Central memory CD8-positive, alpha-beta T cell (primary cell): Measurements from ENCODE around the gene FSTL4.

ENCODE experiments used
- ATAC-seq: fragments of 150-1000 bp; cut with Tn5 transposase; replicated peaks from 2 replicates; pipeline ENCODE4 v1.10.0; 2022; ENCODE audit warnings: mild to moderate bottlenecking, moderate FRiP score, moderate number of reproducible peaks; ENCODE audit not compliant: poor library complexity, severe bottlenecking; ENCODE audit errors: extremely low read depth
- DNase-seq, 2 donors: peaks; one replicate each; pipeline ENCODE4 v3.0.0; 2021; ENCODE audit warnings: low spot score in 2 of 2
- H3K27ac Mint-ChIP-seq: one replicate; pipeline ENCODE4 v1.8.0; 2022; ENCODE audit warnings: low read depth, mild to moderate bottlenecking, moderate library complexity, mixed read lengths
- H3K27me3 Mint-ChIP-seq: one replicate; pipeline ENCODE4 v1.8.0; 2022; ENCODE audit warnings: mixed read lengths
- H3K36me3 Mint-ChIP-seq: one replicate; pipeline ENCODE4 v1.8.0; 2022; ENCODE audit warnings: mild to moderate bottlenecking, moderate library complexity, mixed read lengths; ENCODE audit not compliant: insufficient read depth
- H3K4me1 Mint-ChIP-seq: one replicate; pipeline ENCODE4 v1.8.0; 2022; ENCODE audit warnings: mixed read lengths
- H3K4me3 Mint-ChIP-seq: one replicate; pipeline ENCODE4 v1.8.0; 2022; ENCODE audit warnings: mild to moderate bottlenecking, moderate library complexity, mixed read lengths
- H3K9me3 Mint-ChIP-seq: one replicate; pipeline ENCODE4 v1.8.0; 2022; ENCODE audit warnings: mixed read lengths

Gene FSTL4

DNA sequence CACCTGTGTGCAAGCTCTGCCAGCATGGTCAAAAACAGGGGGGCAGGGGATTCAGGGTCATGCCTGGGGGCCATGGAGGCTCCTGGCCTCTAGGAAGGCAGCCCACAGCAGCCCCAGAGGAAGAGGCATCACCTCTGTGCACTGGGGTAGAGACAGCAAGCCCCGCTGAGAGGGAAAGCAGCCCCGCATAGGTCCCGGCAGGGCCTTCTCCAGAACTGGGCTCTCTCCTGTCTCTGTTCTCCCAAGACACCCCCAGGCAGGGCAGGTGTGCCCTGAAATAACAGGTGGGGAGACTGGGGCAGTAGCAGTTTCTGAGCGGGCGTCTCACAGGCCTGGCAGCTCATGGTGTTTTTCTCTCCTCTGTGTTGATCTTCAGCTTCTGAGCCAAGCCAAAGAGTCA, 281.4 kb downstream of the FSTL4 start:
- Mint-ChIP-seq H3K4me3 (no peak overlapping the region), H3K27me3 (peaks cover 13% of the 10 kb centered on the region)

DNA sequence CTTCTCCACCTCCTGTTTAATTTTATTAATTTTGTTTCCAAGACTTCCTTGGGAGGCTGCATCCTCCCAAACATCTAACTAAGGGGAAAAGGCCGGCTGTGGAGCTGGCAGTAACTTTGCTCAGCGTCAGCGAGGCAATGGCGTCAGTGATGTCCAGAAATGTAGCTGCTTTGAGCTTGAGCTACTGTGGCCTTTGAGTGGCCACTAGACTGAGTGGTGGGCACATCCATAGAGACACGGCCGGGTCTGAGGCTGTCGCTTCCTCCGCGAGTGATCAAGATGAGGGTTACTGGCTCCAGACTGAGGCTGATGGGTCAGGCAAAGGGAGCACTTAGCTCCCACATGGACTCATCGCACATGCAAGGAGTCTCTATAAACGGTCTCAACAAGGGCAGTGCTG, 283.5 kb downstream of the FSTL4 start:
- ATAC-seq, result no peak

More for the DNA sequence above, 281.4 kb downstream of the FSTL4 start:
- H3K4me1 Mint-ChIP-seq, result no peaks in the 10 kb centered on the region
- H3K9me3 Mint-ChIP-seq, result no peaks in the 10 kb centered on the region
- ATAC-seq, result no peak
- DNase-seq, result no peak
- H3K36me3 Mint-ChIP-seq, result no peaks in the 10 kb centered on the region
- H3K27ac Mint-ChIP-seq, result no peak overlapping the region

DNA sequence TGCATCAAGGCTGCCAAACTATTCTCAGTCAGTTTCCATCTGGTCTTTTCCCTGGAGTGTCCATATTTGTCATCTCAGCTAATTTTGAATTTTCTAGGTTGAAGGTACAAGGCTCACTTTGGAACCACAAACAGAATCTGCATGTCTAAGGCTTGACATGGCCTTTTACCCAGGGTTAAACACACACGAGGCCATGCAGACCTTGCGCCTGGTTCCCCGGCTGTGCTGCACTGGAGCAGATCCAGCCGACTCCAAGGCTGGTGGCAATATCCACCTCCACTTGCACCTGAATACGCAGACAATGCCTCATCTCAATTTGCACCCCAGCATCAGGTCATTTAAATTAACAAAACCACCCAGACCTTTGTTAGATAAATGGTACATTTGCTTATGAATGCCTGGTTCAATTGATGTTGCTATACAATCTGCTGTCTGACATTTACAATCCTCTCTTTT, 284.4 kb downstream of the FSTL4 start:
- Mint-ChIP-seq H3K27ac (no peak overlapping the region), H3K4me1 (no peaks in the 10 kb centered on the region), H3K9me3 (no peaks in the 10 kb centered on the region), H3K4me3 (no peak overlapping the region), H3K27me3 (peaks cover 14% of the 10 kb centered on the region), H3K36me3 (no peaks in the 10 kb centered on the region)
- DNase-seq (no peak), ATAC-seq (no peak)

More for the DNA sequence above, 283.5 kb downstream of the FSTL4 start:
- H3K4me3 Mint-ChIP-seq, result no peak overlapping the region
- DNase-seq, result no peak
- H3K27ac Mint-ChIP-seq, result no peak overlapping the region
- H3K4me1 Mint-ChIP-seq, result no peaks in the 10 kb centered on the region
- peaks cover 18% of the 10 kb centered on the region for H3K27me3 Mint-ChIP-seq
- no peaks in the 10 kb centered on the region for H3K9me3 Mint-ChIP-seq
- no peaks in the 10 kb centered on the region for H3K36me3 Mint-ChIP-seq

DNA sequence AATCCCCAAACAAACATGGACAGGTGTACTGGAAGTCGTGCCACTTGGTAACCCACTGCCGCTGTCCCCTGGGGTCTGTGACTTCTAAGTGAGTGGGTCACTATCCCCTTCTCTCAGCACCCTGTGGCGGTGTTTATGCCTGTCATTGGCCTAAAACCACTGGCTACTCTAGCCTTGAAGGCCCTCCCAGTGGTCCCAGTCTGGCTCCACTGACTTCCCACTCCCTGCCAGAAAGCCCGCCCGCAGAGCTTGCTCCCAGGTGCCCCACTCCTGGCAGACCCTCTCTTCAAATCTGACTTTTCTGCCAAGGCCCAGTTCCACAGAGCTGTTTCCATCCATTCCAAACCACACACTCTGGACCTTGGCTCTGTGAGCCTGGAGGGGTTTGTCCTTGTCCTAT, 286.0 kb downstream of the FSTL4 start:
- no peak overlapping the region for H3K4me3 Mint-ChIP-seq
- DNase-seq, result no peak
- H3K27ac Mint-ChIP-seq, result no peak overlapping the region
- no peaks in the 10 kb centered on the region for H3K4me1 Mint-ChIP-seq
- no peaks in the 10 kb centered on the region for H3K36me3 Mint-ChIP-seq
- H3K27me3 Mint-ChIP-seq, result peaks cover 16% of the 10 kb centered on the region
- ATAC-seq, result no peak
- H3K9me3 Mint-ChIP-seq, result no peaks in the 10 kb centered on the region

DNA sequence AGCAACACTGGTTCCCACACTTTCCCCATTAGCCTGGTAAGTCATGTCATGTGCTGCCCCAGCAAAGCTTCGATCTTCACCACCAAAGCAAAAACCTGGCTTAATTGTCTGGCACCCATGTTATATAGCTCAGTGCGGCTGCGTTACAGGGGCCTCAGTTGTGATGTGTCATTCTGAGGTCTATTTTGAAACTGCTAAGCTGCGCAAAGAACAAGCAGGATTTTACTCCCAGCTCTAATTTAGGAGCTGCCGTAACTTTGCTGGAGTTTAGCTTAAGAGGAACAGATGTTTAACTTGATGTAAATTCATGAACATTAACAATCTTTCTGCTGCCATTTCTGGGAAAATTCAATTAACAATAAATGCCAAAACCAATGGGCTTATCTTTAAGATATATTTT, 286.5 kb downstream of the FSTL4 start:
- no peaks in the 10 kb centered on the region for H3K4me1 Mint-ChIP-seq
- no peak for ATAC-seq
- no peak overlapping the region for H3K27ac Mint-ChIP-seq
- H3K36me3 Mint-ChIP-seq, result no peaks in the 10 kb centered on the region
- no peak for DNase-seq
- peaks cover 21% of the 10 kb centered on the region for H3K27me3 Mint-ChIP-seq
- H3K4me3 Mint-ChIP-seq, result no peak overlapping the region
- no peaks in the 10 kb centered on the region for H3K9me3 Mint-ChIP-seq

DNA sequence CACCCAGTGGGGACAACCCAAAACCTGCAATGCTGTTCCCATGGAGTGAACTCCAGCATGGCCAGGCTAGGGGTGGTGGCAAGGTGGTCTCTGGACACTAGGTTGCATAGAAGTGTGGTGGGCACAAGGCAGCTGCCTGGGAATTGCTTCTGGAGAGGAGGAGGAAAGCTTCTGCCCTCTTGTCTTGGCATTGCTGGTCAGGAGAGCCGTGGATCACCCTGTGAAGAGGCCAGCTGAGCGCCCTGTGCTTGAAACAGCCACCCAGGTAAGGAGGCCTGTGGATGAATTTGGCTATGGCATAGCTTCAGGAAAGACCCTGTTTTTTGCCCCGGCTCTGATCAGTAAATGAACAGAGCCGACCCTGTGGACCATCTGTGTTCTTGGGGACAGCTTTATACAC, 287.4 kb downstream of the FSTL4 start:
- Mint-ChIP-seq H3K36me3 (no peaks in the 10 kb centered on the region), H3K4me1 (no peaks in the 10 kb centered on the region)

DNA sequence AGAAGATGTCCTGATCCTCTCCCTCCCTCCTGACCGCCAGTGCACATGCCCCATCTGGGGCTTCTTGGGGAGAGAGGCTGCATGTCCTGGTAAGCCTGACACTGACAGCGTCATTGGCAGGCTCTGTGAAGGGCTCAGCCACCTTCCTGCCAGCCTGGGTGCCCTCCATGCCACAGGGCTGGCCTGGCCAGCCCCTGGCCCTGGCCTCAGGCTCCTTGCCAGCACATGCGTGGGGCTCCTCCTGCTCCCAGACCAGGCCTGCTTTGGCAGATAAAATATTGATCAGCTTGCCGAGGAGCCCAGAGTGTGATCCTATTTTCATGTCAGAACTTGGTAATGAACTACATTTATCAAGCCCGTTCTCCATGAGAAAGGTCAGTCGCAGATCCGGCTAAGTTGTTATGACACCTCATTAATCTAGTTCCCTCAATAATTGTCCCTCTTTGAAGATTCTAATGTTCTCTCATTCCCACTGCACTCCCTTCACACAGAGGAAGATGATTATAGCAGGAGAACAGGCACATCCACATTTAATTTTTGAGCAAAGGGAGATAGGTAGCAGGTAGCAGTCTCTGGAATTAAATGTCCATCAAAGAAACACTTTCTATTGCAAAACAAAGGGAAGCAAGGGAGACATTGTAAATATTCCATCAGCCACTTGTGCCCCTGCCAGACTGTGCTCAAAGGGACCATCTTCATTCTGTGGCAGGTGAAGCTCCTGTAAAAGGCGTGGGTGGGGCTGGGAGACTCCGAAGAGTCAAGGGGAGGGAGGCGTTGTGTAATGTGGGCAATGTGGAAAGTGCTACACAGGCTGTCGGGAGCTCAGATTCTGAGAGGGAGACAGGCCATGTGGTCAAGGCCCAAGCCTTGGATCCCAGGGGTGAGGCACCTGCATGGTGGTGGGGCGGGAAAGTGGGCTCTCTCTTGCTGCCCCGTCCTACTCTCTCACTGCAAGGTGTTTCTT, 288.6 kb downstream of the FSTL4 start:
- no peaks in the 10 kb centered on the region for H3K4me1 Mint-ChIP-seq
- no peak overlapping the region for H3K4me3 Mint-ChIP-seq
- ATAC-seq (no peak), DNase-seq (no peak)
- no peaks in the 10 kb centered on the region for H3K9me3 Mint-ChIP-seq
- peaks cover 29% of the 10 kb centered on the region for H3K27me3 Mint-ChIP-seq
- H3K27ac Mint-ChIP-seq, result no peak overlapping the region
- H3K36me3 Mint-ChIP-seq, result no peaks in the 10 kb centered on the region

More for the DNA sequence above, 287.4 kb downstream of the FSTL4 start:
- DNase-seq (no peak), ATAC-seq (no peak)
- Mint-ChIP-seq H3K4me3 (no peak overlapping the region), H3K27ac (no peak overlapping the region), H3K9me3 (no peaks in the 10 kb centered on the region), H3K27me3 (peaks cover 21% of the 10 kb centered on the region)

DNA sequence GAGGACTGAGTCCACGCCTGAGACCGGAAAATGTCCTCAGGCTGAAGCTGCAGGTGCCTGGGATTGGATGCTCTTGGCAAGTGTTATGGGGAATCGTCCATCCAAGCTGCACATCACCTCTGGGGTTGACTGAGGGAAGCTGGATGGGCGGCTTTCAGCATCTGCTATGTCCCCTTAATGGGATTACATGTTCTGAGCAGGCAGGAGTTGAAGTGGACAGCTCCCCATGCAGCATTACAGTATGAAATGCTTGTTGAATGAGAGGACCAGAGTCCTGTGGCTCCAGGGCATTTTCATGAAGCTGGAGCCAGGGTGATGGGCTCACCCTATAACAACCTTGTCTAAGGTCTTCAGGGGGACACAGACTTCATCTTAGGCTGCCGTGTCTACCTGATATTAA, 289.6 kb downstream of the FSTL4 start:
- no peak for DNase-seq
- no peaks in the 10 kb centered on the region for H3K36me3 Mint-ChIP-seq
- no peak for ATAC-seq
- H3K9me3 Mint-ChIP-seq, result no peaks in the 10 kb centered on the region
- peaks cover 29% of the 10 kb centered on the region for H3K27me3 Mint-ChIP-seq
- H3K4me1 Mint-ChIP-seq, result no peaks in the 10 kb centered on the region
- no peak overlapping the region for H3K4me3 Mint-ChIP-seq
- no peak overlapping the region for H3K27ac Mint-ChIP-seq

DNA sequence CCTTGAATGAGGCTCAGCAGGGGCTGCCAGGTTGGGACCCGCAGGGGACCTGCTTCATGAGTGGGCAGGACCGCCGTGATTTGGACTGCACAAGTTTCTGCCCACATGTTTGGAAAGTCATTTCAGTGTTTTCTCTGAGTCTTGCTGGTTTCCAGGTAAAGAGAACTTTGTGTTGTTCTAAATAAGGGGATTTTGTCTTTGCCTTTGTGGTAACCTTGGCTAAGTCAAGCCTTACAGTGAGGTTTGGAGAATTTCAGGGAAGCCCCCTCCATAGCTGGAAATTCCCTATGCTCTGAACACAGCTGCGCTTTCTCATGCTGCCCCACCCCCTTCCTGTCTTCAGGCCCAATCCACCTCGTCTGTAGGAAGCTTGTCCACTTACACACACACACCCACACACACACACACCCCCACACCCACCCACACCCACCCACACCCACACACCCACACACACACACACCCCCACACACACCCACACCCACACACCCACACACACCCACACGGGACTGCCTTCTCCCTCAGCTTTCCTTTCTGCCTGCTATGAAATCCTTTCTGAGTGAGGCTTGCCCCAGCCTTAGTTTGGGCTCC, 290.4 kb downstream of the FSTL4 start:
- Mint-ChIP-seq H3K27me3 (peaks cover 29% of the 10 kb centered on the region), H3K4me3 (no peak overlapping the region), H3K9me3 (no peaks in the 10 kb centered on the region), H3K27ac (no peak overlapping the region), H3K36me3 (no peaks in the 10 kb centered on the region), H3K4me1 (no peaks in the 10 kb centered on the region)
- DNase-seq, result no peak
- no peak for ATAC-seq

DNA sequence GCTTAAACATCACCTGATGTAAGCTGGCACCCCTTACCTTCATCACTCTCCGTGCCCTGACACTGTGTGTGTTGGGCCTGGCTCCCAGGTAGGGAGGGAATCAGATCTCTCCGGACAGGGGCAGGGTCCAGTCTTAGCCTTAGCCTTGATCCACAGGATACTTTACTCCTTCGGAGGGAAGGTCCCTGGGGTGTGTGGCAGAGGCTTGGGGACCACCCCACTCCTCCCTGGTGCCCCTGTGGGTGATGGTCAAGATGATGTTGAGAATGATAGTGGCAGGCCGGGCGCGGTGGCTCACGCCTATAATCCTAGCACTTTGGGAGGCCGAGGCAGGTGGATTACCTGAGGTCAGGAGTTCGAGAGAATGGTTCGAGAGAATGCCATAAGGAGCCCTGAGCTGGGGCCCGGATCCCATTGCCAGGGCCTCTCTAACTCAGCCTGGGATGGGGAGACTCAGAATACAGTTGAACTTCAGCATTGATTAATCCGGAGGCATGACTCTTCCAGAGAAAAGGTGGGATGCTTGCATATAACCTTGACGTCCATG, 291.0 kb downstream of the FSTL4 start:
- no peaks in the 10 kb centered on the region for H3K9me3 Mint-ChIP-seq
- no peaks in the 10 kb centered on the region for H3K36me3 Mint-ChIP-seq
- H3K4me3 Mint-ChIP-seq, result no peak overlapping the region
- peaks cover 29% of the 10 kb centered on the region for H3K27me3 Mint-ChIP-seq
- no peak overlapping the region for H3K27ac Mint-ChIP-seq
- ATAC-seq (no peak), DNase-seq (no peak)
- no peaks in the 10 kb centered on the region for H3K4me1 Mint-ChIP-seq

DNA sequence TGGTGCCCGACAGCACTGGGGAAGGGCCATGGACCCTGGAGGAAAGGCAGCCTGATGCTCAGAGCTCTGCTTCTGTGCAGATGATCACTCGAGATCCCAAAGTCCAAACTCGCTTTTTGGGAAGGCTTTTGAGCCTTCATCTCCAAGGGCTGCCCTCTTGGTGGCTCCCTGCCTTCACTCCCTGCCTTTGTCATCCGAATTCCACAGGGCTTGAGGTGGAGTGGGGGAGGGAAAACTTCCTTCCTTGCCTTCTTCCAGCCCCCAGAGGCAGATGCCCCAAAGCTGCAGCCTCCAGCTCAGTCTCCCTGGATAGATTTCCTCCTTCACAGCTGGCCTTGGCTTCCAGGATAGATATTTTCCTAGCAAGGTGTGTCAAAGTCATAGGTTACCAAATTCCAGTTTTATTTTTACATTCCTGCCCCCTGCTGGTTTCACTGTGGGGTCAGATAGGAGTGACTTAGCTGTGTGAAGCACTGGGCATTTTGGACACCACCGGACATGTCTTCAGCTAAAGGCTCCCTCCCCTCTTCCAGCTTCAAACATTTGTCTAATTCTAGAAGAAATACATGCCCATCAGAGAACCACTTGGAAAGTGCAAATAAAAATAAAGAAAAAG, 292.3 kb downstream of the FSTL4 start:
- no peaks in the 10 kb centered on the region for H3K4me1 Mint-ChIP-seq
- no peak for ATAC-seq
- H3K4me3 Mint-ChIP-seq, result no peak overlapping the region
- no peak for DNase-seq
- H3K27me3 Mint-ChIP-seq, result peaks cover 29% of the 10 kb centered on the region
- H3K36me3 Mint-ChIP-seq, result no peaks in the 10 kb centered on the region
- H3K27ac Mint-ChIP-seq, result no peak overlapping the region
- no peaks in the 10 kb centered on the region for H3K9me3 Mint-ChIP-seq

DNA sequence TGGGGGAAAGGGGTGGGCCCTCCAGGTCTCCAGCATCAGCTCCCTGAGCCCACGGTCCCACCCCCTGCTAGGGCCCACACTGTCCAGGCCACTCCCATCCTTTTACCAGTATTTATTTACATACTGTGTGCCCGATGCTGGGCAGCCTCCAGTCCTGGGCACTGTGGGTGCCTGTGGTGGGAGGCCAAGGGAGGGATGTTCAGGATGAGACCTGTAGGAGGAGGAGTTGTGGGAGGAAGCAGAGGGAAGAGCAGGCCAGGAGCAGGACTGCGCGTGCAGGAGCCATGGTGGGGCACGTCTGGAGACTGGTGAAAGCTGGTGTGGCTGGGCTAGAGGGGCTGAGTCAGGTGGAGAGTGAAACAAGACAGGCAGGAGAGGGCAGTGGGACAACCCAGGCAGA, 293.1 kb downstream of the FSTL4 start:
- no peak overlapping the region for H3K27ac Mint-ChIP-seq
- H3K4me1 Mint-ChIP-seq, result no peaks in the 10 kb centered on the region
- no peaks in the 10 kb centered on the region for H3K9me3 Mint-ChIP-seq
- ATAC-seq, result no peak
- no peak overlapping the region for H3K4me3 Mint-ChIP-seq
- DNase-seq, result no peak
- no peaks in the 10 kb centered on the region for H3K36me3 Mint-ChIP-seq
- peaks cover 29% of the 10 kb centered on the region for H3K27me3 Mint-ChIP-seq
